Activated CD8-positive, alpha-beta memory T cell treated with anti-CD3 and anti-CD28 coated beads for 1 hour (primary cell): Measurements from ENCODE around the gene ULK4.
"Not testable (repeated sequence)": the region's sequence is repeated elsewhere in the genome, so short reads cannot be mapped to it uniquely, and the experiment has no call there.

ENCODE experiments used
- DNase-seq, 2 donors: peaks; one replicate each; pipeline ENCODE4 v3.0.0-alpha.2; 2020; ENCODE audit warnings: low read depth in 1 of 2; ENCODE audit errors: extremely low read depth in 1 of 2

ULK4 gene

DNA sequence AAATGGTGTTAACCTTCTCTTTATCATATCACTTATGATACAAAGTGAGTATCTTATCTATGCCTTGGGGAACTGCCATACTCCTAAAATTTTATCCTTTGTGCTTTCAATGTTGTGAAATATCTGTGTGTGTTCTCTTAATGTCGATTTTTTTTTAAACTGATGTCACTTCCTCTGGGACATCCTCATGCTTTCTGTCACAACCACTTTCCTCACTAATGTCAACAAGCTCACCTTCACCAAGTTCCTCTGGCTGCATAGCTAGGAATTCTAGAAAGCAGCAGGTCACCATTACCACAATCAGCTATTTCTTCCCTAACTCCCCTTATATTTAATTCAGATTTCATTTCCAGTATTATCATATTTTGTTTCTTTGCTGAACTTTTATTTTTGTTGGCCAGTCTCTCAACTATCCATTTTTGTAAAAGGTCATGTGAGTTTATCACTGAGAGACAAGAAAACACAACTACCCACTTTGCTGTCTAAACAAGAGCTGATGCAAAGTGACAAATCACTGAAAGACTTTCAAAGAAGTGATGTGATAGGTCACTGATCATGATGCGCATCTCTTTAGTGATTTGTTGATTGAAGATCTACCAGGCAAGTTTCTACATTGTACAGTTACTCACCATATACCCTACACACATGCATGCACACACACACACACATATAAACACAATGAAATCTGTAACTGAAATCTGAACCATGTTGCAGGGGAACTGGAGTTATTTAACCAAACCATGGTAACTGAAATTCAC, 369.0 kb downstream of the ULK4 start:
- no peak for DNase-seq

DNA sequence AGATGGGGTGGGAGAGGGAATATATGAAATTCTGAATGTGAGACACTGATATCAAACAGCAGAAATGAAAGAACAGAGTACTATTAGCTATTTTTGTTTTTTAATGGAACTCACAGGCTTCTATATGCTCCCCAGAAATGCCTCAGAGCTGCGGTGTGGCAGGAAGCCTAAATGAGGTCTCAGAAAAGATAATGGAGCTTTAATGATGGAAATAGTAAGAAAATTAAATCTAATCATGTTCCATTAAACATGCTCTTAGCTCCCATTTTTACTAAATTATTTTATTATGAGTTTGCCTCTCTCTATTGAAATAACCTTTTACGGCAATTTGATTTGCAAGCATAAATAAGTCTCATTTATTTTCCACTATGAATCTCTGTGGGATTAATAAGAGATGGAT, 378.9 kb downstream of the ULK4 start:
- DNase-seq = no peak

GRCh38 chr3:41581700-41582099, 380.2 kb downstream of the ULK4 start:
- no peak for DNase-seq

DNA sequence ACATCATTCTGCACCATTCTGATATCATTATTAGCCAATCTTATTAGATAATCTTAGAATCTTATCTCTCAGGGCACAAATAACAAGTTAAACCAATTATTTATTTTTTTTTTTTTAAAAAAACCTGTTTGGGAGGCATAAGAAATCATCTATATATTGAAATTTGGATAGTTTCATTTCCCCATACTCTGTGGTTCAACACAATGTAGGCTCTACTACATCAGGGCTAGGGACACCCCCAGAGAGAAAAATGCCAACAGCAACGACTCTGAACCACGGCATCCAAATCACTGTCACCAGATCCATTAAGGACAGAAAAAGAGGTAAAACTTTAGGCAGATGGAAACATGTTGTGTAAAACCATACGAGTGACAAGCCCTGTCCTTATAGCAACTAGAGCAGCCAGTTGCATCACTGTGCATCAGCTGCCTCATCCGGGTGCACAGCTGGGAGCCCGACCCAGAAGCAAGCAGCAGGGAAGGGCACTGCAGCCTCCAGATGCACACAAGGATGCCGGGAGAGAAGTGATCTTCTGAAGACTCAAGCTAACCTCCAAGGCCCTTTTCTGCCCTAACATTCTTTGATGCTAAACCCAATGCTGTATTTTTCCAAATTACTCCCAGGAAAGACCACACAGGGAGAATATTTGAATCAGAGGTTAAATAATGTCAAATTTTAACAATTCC, 381.5 kb downstream of the ULK4 start:
- no peak for DNase-seq

- no peak for DNase-seq
These were observed 382.0 kb downstream of the ULK4 start for GRCh38 chr3:41579861-41580260.

- no peak for DNase-seq
These were observed 383.1 kb downstream of the ULK4 start for GRCh38 chr3:41578798-41579197.

- no peak for DNase-seq
These were observed 386.2 kb downstream of the ULK4 start for GRCh38 chr3:41575724-41576123.

- DNase-seq = no peak
These were observed 387.0 kb downstream of the ULK4 start for GRCh38 chr3:41574900-41575299.

DNA sequence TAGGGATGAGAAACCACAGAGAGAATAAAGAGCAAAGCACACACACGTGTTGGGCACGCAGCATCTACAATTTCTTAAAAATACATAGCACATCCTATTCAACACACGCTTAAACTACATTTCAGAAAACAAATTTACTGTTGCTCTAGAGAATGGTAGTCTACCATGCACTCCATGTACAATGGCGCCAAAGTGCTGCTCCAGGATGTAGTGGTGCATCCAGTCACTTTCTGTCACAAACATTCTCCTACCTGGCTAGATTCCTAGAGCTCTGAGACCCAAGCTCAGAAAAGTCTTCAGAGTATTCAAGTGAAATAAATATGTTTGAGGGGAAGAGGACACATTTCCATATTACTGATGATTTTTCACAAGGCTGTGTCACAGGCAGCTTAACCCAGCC, 388.3 kb downstream of the ULK4 start:
- DNase-seq = no peak

DNA sequence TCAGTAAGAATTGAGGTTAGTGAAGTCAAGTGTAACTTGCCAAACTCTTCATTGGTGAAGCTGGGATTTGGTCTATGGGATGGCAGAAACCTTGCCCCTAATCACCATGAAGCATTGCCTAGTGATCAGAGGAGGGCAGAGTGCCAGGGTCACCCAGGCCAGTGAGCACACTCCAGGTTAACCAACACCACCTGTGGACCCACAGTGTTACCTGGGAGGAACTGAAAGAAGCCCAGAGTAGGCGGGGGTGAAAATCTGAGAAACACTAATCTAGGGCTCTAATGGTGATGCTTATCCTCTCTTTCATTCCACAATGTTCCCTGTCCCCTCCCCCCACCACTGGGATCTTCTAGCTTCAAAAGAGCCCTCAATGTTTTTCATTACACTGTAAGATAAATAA, 389.8 kb downstream of the ULK4 start:
- DNase-seq = no peak

DNA sequence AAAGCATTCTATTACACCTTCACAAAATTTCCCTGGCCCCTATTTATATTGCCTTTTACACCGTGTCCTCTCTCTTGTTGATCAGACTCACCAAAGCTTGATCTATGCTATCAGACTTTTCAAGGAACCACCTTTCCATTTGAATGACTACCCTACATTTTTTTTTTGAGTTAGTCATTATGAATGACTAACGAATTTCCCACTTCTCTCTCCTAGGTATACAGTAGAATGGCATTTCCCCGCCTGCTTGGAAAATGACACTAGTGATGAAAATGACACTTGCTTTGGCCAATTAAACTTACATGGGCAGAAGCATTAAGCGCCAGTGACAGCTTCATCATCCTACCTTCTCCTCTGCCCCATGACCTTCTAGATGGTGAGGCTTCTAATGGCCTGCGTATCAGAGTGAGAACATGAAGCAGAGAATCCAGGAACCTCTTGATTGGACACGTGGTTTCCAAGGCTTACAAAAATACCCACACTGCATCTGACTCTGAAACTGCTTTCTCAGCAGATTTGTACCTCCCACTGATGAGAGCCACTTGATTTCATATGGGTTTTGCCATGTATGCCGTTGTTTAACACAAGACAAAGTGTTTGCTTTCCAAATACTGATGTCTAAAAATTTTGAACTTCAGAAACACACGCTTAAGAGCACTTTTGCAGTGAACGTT, 392.1 kb downstream of the ULK4 start:
- DNase-seq = no peak

DNA sequence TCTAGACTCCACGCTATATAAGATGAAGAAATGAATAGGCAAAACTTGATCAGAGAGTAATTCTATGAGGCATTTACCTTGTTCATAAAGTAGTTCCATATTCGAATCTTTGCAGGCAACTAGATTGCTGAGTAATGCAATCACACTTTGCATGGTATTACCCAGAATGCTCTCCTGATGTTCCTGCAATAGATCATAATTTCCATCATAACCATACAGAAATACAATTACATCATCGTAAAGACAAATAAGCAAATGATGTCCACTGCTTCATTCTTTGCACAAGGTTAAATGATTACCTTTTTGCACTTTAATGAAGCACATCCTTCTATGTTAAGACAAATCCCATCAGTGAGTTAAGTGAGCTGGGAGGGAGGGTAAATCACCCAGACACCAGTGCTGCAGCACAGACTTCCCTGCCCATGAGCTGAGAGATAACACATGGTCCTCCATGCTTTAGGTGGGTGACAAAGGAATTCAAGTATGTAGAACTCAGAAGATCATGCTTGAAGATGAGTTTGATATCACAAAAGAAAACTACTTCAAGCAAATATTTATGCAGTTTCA, 395.9 kb downstream of the ULK4 start:
- no peak for DNase-seq

GRCh38 chr3:41565003-41565402, 396.9 kb downstream of the ULK4 start:
- DNase-seq = no peak

- not testable (repeated sequence) for DNase-seq
These were observed 405.7 kb downstream of the ULK4 start for GRCh38 chr3:41556245-41556644.

GRCh38 chr3:41532976-41533375, 428.9 kb downstream of the ULK4 start:
- no peak for DNase-seq

- no peak for DNase-seq
These were observed 434.8 kb downstream of the ULK4 start for GRCh38 chr3:41526995-41527573.

DNA sequence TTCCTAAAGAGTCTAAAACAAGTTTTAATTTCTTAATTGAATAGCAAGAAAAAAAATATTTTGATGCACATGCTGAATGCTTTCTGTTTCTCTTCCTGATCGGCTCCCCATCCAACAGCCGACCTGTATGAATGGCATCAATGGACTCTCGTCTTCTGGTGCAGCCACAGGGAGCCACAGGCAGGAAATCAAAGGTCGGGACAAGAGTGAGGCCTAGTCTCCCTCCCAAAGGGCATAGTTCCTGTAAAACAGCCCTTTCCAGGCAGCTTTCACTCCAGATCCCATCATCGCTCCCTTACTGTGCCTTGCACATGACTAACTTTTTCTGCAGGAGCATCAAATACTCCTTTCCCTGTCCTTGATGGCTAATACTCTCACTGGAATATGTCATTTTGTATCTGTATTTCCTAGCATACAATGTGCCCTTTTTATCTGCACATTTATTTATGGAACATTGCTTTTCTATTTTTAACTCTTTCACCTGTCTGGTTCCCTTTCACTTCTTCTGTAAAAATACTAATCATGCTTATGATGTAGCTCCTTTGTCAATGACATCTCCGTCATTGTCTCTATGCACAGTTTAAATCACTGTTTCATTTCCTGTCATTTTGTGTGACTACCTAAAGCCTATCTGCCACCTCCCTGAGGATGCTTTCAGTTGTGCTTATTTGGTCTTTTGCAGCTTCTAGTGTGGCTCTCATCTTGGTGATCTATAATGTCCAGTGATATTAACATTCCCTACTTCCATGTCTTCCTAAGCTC, 436.4 kb downstream of the ULK4 start:
- DNase-seq = no peak

GRCh38 chr3:41523897-41524296, 438.0 kb downstream of the ULK4 start:
- DNase-seq = no peak

DNA sequence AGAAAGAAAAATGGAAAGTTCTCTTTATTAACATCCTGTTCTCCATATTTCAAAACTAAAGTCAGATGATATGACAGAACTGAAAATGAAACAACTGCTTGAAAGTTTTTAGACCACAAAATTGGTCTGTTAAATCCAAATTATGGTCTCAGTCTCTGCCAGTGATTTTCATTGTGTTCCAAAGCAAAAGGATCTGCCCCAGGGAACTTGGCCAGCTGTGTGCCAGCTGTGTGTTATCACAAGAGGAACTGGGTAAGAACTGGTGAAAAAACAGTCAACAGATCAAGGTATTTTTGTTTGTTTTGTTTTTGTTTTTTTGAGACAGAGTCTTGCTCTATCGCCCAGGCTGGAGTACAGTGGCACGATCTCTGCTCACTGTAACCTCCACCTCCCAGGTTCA, 439.3 kb downstream of the ULK4 start:
- DNase-seq = no peak

GRCh38 chr3:41521010-41521655, 440.8 kb downstream of the ULK4 start:
- no peak for DNase-seq
